K562 (cell line): ENCODE measurements around the gene NECAB2. TPM values are rescaled to one million over a fixed set of nuclear protein-coding genes. Genes with fewer than 3 reads are reported as not detected.

Experiments
- EGR1 ChIP-seq: fragments of 450-650 bp; conservative IDR thresholded peaks from 2 replicates; pipeline ENCODE4 v1.6.1; 2017; ENCODE audit warnings: mild to moderate bottlenecking
- ILF3 ChIP-seq: fragments of 450-650 bp; IDR thresholded peaks from 2 replicates; pipeline ENCODE4 v1.6.1; 2018; ENCODE audit warnings: antibody characterized with exemption, mild to moderate bottlenecking, moderate library complexity, borderline replicate concordance
- KDM4B ChIP-seq, 2 experiments: fragments of 450-650 bp in 1 of 2; sonication (generic) in 1 of 2; IDR thresholded peaks; 2 replicates each; pipeline ENCODE4 v1.6.1; 2016 to 2017; ENCODE audit warnings: borderline replicate concordance in 2 of 2, antibody characterized with exemption in 1 of 2, low read depth in 1 of 2, mild to moderate bottlenecking in 1 of 2
- MBD2 ChIP-seq: sonication (generic); IDR thresholded peaks from 2 replicates; pipeline ENCODE4 v1.6.1; 2016; ENCODE audit warnings: low read depth, borderline replicate concordance
- NR3C1 ChIP-seq: sonication (generic); formaldehyde crosslinking; IDR thresholded peaks from 2 replicates; pipeline ENCODE4 v1.8.1; 2022; ENCODE audit warnings: missing genetic modification reagents
- NRF1 ChIP-seq, 2 experiments: fragments of 450-650 bp; IDR thresholded peaks in 1 of 2; conservative IDR thresholded peaks in 1 of 2; 2 replicates each; pipeline ENCODE4 v1.6.1; 2014; ENCODE audit warnings: mild to moderate bottlenecking in 2 of 2
- PHB ChIP-seq: fragments of 250-450 bp; sonication (Bioruptor Pico); IDR thresholded peaks from 2 replicates; pipeline ENCODE4 v1.5.0; 2021
- RBM14 ChIP-seq: fragments of 200-400 bp; formaldehyde crosslinking; IDR thresholded peaks from 2 replicates; pipeline ENCODE4 v1.6.1; 2018; ENCODE audit warnings: low read depth, mild to moderate bottlenecking, low read length, moderate library complexity, borderline replicate concordance; ENCODE audit not compliant: insufficient read depth
- SMC3 ChIP-seq: conservative IDR thresholded peaks from 2 replicates; pipeline ENCODE4 v1.6.1; 2011; ENCODE audit warnings: low read depth, low read length, improper control_type of control experiment; ENCODE audit not compliant: insufficient read depth
- SPI1 ChIP-seq: IDR thresholded peaks from 2 replicates; pipeline ENCODE4 v1.6.1; 2011; ENCODE audit warnings: low read depth, low read length, control low read depth, borderline replicate concordance
- STAG1 ChIP-seq: sonication (generic); formaldehyde crosslinking; IDR thresholded peaks from 2 replicates; pipeline ENCODE4 v1.5.0; 2020; ENCODE audit warnings: missing genetic modification reagents, borderline replicate concordance
- TBP ChIP-seq: optimal IDR thresholded peaks from 2 replicates; pipeline ENCODE3; 2011; ENCODE audit warnings: low read depth, low read length, improper control_type of control experiment
- TCF3 ChIP-seq: sonication (generic); formaldehyde crosslinking; IDR thresholded peaks from 2 replicates; pipeline ENCODE4 v1.4.0; 2020; ENCODE audit warnings: mild to moderate bottlenecking, missing genetic modification reagents
- TCFL5 ChIP-seq: fragments of 250-450 bp; sonication (Bioruptor Pico); conservative IDR thresholded peaks from 2 replicates; pipeline ENCODE4 v1.6.1; 2021; ENCODE audit warnings: mild to moderate bottlenecking, moderate library complexity, matching md5 sums
- TFAM ChIP-seq: fragments of 250-450 bp; sonication (Bioruptor Pico); conservative IDR thresholded peaks from 2 replicates; pipeline ENCODE4 v1.5.0; 2021; ENCODE audit warnings: mild to moderate bottlenecking, moderate library complexity
- TOE1 ChIP-seq, 2 experiments: fragments of 450-650 bp in 1 of 2; sonication (generic) in 1 of 2; formaldehyde crosslinking in 1 of 2; IDR thresholded peaks; 2 replicates each; pipeline versions ENCODE4 v1.7.1 to v1.8.0; 2016 to 2022; ENCODE audit warnings: borderline replicate concordance in 2 of 2, mild to moderate bottlenecking in 2 of 2, antibody characterized with exemption in 1 of 2, inconsistent platforms in 1 of 2, low read depth in 1 of 2, missing genetic modification reagents in 1 of 2, moderate library complexity in 1 of 2
- ZEB2 ChIP-seq: fragments of 450-650 bp; IDR thresholded peaks from 2 replicates; pipeline ENCODE4 v1.6.1; 2016
- ZNF184 ChIP-seq: sonication (generic); formaldehyde crosslinking; IDR thresholded peaks from 2 replicates; pipeline ENCODE4 v1.5.0; 2020; ENCODE audit warnings: missing genetic modification reagents
- ZNF24 ChIP-seq: fragments of 450-650 bp; IDR thresholded peaks from 2 replicates; pipeline ENCODE4 v1.6.1; 2016
- ZNF274 ChIP-seq: IDR thresholded peaks from 2 replicates; pipeline ENCODE4 v1.6.1; 2011; ENCODE audit warnings: low read depth, mild to moderate bottlenecking, low read length, moderate library complexity, borderline replicate concordance
- ZNF282 ChIP-seq: sonication (generic); formaldehyde crosslinking; IDR thresholded peaks from 2 replicates; pipeline ENCODE4 v1.8.1; 2023; ENCODE audit warnings: missing genetic modification reagents
- polyA plus RNA-seq, 8 experiments: library from polyadenylated mRNA; depleted of rRNA in 4 of 8; stranded (reverse) in 5 of 8; unstranded in 3 of 8; fragments of >200 nt; fragmentation: Nextera tagmentation in 2 of 8; fragmentation: Illumina TruSeq in 1 of 8; extraction: Ambion mirVana in 2 of 8; extraction: Trizol in 1 of 8; gene quantifications; 2 replicates each; pipeline versions ENCODE4 v1.2.1 to v1.2.3, GENCODE V29; 2011 to 2014; ENCODE audit warnings: inconsistent platforms in 1 of 8, missing spikeins in 1 of 8
- total RNA-seq, 7 experiments: library from RNA; depleted of rRNA in 6 of 7; stranded (reverse); fragments of >200 nt in 6 of 7; fragmentation: Illumina TruSeq in 2 of 7; extraction: Trizol in 2 of 7; gene quantifications; 2 replicates each; pipeline versions ENCODE4 v1.2.1 to v1.2.3, GENCODE V29; 2011 to 2021; ENCODE audit warnings: low replicate concordance in 1 of 7
- TF ChIP-seq, protein P1 (sequence below): sonication (generic); formaldehyde crosslinking; IDR thresholded peaks from 2 replicates; pipeline ENCODE4 v1.8.0; 2022; ENCODE audit warnings: missing genetic modification reagents, mild to moderate bottlenecking, borderline replicate concordance
- TF ChIP-seq, protein P2 (sequence below): sonication (generic); formaldehyde crosslinking; IDR thresholded peaks from 2 replicates; pipeline ENCODE4 v1.8.1; 2023; ENCODE audit warnings: mild to moderate bottlenecking, missing genetic modification reagents
- TF ChIP-seq, protein P3 (sequence below): fragments of 450-650 bp; IDR thresholded peaks from 2 replicates; pipeline ENCODE4 v1.6.1; 2018; ENCODE audit warnings: mild to moderate bottlenecking, low read depth; ENCODE audit not compliant: partially characterized antibody

Gene NECAB2
- total and polyA plus RNA-seq, 9 of the 15 experiments (the other 6 are each of a cell fraction or from before 2014, with no cell fraction given): 0.03 to 0.28 TPM; not detected in 7

DNA sequence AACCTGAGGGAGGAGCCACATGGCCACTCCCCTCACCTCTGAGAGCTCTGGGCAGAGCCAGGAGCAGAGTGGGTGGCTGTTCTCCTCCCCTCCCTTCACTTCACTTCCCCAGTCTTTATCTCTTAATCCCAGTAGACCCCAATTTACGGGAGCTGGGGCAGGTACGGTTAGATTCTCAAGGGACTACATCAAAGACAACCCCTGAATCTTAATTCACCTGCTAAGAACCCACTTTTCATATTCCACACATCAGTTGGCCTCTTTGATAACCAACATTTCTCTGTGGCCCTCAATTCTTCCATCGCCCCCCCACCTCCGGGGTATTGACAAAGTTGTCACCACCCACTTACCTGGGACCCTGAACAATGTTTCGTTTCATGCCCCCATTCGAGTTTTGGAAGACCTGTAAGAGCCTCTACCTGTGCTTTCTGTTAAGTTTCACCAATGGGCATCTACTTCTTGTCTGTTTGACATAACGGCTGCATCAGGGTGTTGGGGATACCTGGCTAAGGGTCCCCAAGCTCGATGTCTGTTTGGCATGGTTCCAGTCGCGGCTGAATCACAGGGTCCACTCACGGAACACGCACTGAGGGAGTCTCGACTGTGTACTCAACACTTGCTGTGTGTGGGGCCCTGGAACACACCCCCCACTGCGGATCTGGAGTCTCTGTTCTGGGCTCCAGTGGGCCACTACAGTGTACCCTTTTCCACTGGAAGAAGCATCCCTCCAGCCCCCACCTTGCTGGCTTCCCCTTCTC lies 46.7 kb downstream of the NECAB2 start (continued):
- TF ChIP-seq, protein P1, sequence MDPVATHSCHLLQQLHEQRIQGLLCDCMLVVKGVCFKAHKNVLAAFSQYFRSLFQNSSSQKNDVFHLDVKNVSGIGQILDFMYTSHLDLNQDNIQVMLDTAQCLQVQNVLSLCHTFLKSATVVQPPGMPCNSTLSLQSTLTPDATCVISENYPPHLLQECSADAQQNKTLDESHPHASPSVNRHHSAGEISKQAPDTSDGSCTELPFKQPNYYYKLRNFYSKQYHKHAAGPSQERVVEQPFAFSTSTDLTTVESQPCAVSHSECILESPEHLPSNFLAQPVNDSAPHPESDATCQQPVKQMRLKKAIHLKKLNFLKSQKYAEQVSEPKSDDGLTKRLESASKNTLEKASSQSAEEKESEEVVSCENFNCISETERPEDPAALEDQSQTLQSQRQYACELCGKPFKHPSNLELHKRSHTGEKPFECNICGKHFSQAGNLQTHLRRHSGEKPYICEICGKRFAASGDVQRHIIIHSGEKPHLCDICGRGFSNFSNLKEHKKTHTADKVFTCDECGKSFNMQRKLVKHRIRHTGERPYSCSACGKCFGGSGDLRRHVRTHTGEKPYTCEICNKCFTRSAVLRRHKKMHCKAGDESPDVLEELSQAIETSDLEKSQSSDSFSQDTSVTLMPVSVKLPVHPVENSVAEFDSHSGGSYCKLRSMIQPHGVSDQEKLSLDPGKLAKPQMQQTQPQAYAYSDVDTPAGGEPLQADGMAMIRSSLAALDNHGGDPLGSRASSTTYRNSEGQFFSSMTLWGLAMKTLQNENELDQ (CRISPR knock-in tag): no peak
- TF ChIP-seq TOE1 (IDR thresholded peaks at IDR 0.05; ENCODE audit: borderline replicate concordance) (no peak), TOE1 (CRISPR knock-in tag; IDR thresholded peaks at IDR 0.05; ENCODE audit: borderline replicate concordance, low read depth) (no peak), TBP (no peak), ILF3 (no peak), SMC3 (0 out of 2 replicates have a peak, but pooled peaks have one; percentile 6), ZNF274 (no peak), TFAM (CRISPR knock-in tag) (no peak), NRF1 (conservative IDR thresholded peaks at IDR 0.05 in 1 of 2, IDR thresholded peaks at IDR 0.05 in 1 of 2) (no peak), EGR1 (peak; percentile 38; the same call in 1 of the 2 replicates), ZEB2 (0 out of 2 replicates have a peak, but pooled peaks have one; percentile 12), TCFL5 (no peak), PHB (CRISPR knock-in tag) (peak; percentile 53; the same call in 1 of the 2 replicates), RBM14 (no peak), ZNF24 (no peak), STAG1 (no peak), ZNF282 (CRISPR knock-in tag) (0 out of 2 replicates have a peak, but pooled peaks have one; percentile 52), MBD2 (no peak), SPI1 (peak; percentile 70; the same call in 1 of the 2 replicates), ZNF184 (CRISPR knock-in tag) (no peak), KDM4B (IDR thresholded peaks at IDR 0.05; ENCODE audit: borderline replicate concordance in 2 of 2, low read depth in 1 of 2) (no peak), NR3C1 (CRISPR knock-in tag) (no peak), TCF3 (CRISPR knock-in tag) (0 out of 2 replicates have a peak, but pooled peaks have one; percentile 2)
- TF ChIP-seq, protein P2, sequence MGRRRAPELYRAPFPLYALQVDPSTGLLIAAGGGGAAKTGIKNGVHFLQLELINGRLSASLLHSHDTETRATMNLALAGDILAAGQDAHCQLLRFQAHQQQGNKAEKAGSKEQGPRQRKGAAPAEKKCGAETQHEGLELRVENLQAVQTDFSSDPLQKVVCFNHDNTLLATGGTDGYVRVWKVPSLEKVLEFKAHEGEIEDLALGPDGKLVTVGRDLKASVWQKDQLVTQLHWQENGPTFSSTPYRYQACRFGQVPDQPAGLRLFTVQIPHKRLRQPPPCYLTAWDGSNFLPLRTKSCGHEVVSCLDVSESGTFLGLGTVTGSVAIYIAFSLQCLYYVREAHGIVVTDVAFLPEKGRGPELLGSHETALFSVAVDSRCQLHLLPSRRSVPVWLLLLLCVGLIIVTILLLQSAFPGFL (CRISPR knock-in tag): no peak
- TF ChIP-seq, protein P3, sequence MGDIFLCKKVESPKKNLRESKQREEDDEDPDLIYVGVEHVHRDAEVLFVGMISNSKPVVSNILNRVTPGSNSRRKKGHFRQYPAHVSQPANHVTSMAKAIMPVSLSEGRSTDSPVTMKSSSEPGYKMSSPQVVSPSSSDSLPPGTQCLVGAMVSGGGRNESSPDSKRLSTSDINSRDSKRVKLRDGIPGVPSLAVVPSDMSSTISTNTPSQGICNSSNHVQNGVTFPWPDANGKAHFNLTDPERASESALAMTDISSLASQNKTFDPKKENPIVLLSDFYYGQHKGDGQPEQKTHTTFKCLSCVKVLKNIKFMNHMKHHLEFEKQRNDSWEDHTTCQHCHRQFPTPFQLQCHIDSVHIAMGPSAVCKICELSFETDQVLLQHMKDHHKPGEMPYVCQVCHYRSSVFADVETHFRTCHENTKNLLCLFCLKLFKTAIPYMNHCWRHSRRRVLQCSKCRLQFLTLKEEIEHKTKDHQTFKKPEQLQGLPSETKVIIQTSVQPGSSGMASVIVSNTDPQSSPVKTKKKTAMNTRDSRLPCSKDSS: no peak
